Gastrocnemius medialis (tissue), 4 donors: ENCODE results near the gene SCARF1. TPM values are rescaled to one million over a fixed set of nuclear protein-coding genes. Genes with fewer than 3 reads are reported as not detected.

ENCODE experiments used
- ATAC-seq, 2 donors: fragments of 150-250 bp; one replicate each; pipeline ENCODE4 v1.9.1; 2016
- DNase-seq, 2 donors: peaks; one replicate each; pipeline ENCODE4 v3.0.0-alpha.2; 2019
- H3K27ac ChIP-seq, 4 donors: fragments of 200-600 bp; sonication (generic); 1 replicate in 1 of 4; 2 replicates in 3 of 4; pipeline ENCODE4 v1.5.1; 2016 to 2018; ENCODE audit warnings: mild to moderate bottlenecking in 2 of 4, moderate library complexity in 1 of 4
- H3K27me3 ChIP-seq, 3 donors: fragments of 200-600 bp; sonication (generic) in 2 of 3; 1 replicate in 1 of 3; 2 replicates in 2 of 3; pipeline versions ENCODE4 v1.5.1 to v1.6.0; 2016 to 2019; ENCODE audit warnings: mild to moderate bottlenecking in 1 of 3, moderate library complexity in 1 of 3
- H3K36me3 ChIP-seq, 2 donors: fragments of 200-600 bp; sonication (generic) in 1 of 2; one replicate each; pipeline ENCODE4 v1.5.1; 2017 to 2018
- H3K4me1 ChIP-seq, 2 donors: fragments of 200-600 bp; sonication (generic) in 1 of 2; one replicate each; pipeline ENCODE4 v1.5.1; 2016 to 2017; ENCODE audit warnings: mild to moderate bottlenecking in 2 of 2
- H3K4me3 ChIP-seq, 4 donors: fragments of 200-600 bp; sonication (generic) in 3 of 4; 1 replicate in 1 of 4; 2 replicates in 3 of 4; pipeline ENCODE4 v1.5.1; 2016 to 2019; ENCODE audit warnings: mild to moderate bottlenecking in 2 of 4
- H3K9me3 ChIP-seq, 3 donors: fragments of 200-600 bp; sonication (generic) in 2 of 3; 1 replicate in 1 of 3; 2 replicates in 2 of 3; pipeline ENCODE4 v1.5.1; 2016 to 2019
- CTCF ChIP-seq, 5 experiments: fragments of 450-650 bp in 3 of 5; fragments of 200-600 bp in 2 of 5; sonication (generic) in 2 of 5; IDR thresholded peaks in 4 of 5; conservative IDR thresholded peaks in 1 of 5; 1 replicate in 4 of 5; 2 replicates in 1 of 5; pipeline ENCODE4 v1.5.1; 2016 to 2019; ENCODE audit warnings: antibody characterized with exemption in 5 of 5, mild to moderate bottlenecking in 3 of 5, moderate library complexity in 3 of 5
- POLR2A ChIP-seq, 2 donors: fragments of 450-650 bp; IDR thresholded peaks; one replicate each; pipeline ENCODE4 v1.6.1; 2017; ENCODE audit warnings: antibody characterized with exemption in 2 of 2, mild to moderate bottlenecking in 2 of 2, moderate library complexity in 2 of 2
- in situ Hi-C, 4 donors: fragments of 200-750 bp; cut with MboI; loops; one replicate each; pipeline versions ENCODE4 v1.15.0 to v1.8.0; 2017; ENCODE audit warnings: low sequenced_read_pairs in 4 of 4
- intact Hi-C: fragments of 100-400 bp; cut with DNase I; formaldehyde crosslinking; loops from one replicate; pipeline ENCODE4 v1.15.1; 2023; ENCODE audit warnings: low total_unique reads
- total RNA-seq, 4 donors: library from RNA; depleted of rRNA; stranded (reverse); fragments of >200 nt; gene quantifications; one replicate each; pipeline versions ENCODE4 v1.1.0 to v1.2.3, GENCODE V29; 2016

Gene SCARF1
- total RNA-seq, 4 donors from 2014 or later, result 4.1 to 15.1 (median 5.7) TPM

DNA sequence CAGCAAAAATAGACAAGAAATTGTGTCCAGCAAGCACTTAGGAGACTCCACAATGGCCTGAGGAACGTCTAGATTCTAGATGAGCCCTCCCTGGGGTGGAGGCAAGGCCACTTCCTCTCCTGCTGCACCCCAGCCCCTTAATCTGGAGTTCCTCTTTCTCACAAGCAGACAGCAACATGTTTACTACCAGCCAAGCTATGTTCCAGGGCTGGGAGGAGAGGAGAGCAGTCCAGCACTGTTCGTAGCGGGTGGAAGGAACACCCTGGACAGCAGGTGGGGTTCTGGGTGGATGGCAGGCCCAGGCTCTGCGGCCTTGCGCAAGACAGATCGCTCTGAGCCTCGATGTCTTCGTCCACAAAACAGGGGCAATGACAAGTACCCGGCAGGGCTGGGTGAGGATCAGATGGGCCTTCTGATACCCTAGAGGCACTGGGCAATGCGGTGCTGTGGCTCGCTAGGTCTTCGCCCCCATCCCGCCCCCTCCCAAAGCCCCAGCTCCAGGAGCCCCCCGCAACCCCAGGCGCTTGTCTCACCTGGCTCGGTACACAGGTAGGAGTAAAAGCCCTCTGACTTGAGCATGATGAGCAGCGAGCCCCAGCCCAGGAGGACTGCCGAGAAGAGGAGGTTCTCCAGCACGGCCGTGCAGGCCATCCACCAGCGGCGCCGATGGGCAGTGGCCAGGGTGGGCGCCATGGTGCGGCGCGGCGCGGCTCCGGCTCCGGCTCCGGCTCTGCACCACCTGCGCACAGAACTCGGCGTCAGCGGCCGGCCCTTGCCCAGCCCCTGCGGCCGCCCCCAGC lies 18.1 kb downstream of the SCARF1 start:
- ATAC-seq, result peak; percentile 12 to 57
- Histone ChIP-seq H3K27me3 (no peaks in the 10 kb centered on the region), H3K36me3 (peaks cover 0 to 7% of the 10 kb centered on the region in 2 donors), H3K27ac (peak overlapping the region; percentile 91 to 99 (median 94)), H3K9me3 (no peaks in the 10 kb centered on the region), H3K4me1 (peaks cover 22 to 34% of the 10 kb centered on the region in 2 donors), H3K4me3 (peak overlapping the region; percentile 80 to 94 (median 86))
- in situ Hi-C loops, result loop anchor here in 2 of 4 donors (25.0 kb wide), 1 partner anchor 365 kb away; the partner anchor contains the start of gene BHLHA9 (in 2 of the 2)
- peak; percentile 73 to 81 for DNase-seq
- intact Hi-C loops, result loop anchor here (5.0 kb wide), 2 partner anchors 260 to 360 kb away; no protein-coding TSS in a partner anchor
- TF ChIP-seq CTCF (IDR thresholded peaks at IDR 0.05 in 4 of 5, conservative IDR thresholded peaks at IDR 0.05 in 1 of 5) (no peak), POLR2A (IDR thresholded peaks at IDR 0.05) (peak; percentile 36 to 37)

DNA sequence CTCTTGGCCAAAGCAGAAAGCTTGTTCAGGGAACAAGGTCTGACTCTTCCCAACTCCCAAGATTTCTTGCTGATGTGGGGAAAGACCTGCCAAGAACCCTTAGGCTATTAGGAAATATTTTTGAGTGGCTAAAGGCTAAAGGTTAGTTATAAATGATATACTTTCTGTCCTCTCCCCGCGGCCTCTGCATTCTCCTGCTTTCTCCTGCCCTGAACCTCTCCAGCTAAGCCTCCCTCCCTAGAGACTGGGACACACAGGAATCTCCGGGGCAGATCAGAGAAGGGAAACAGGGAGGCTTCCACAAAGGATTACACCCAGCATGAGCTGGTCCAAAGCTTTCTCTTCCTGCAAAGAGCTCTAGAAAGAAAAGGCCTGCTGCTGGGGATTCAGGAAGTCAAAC lies 19.2 kb downstream of the SCARF1 start:
- in situ Hi-C loops (loop anchor here in 2 of 4 donors (25.0 kb wide), 1 partner anchor 364 kb away; the partner anchor contains the start of gene BHLHA9 (in 2 of the 2)), intact Hi-C loops (loop anchor here (5.0 kb wide), 2 partner anchors 259 to 359 kb away; no protein-coding TSS in a partner anchor)
- H3K36me3 ChIP-seq, result peaks cover 0 to 7% of the 10 kb centered on the region in 2 donors
- H3K4me3 ChIP-seq, result peak overlapping the region in 2 of 4 donors; percentile 80 to 82
- DNase-seq, result no peak
- no peak for TF ChIP-seq CTCF (IDR thresholded peaks at IDR 0.05 in 4 of 5, conservative IDR thresholded peaks at IDR 0.05 in 1 of 5)
- no peak for TF ChIP-seq POLR2A (IDR thresholded peaks at IDR 0.05)
- peak overlapping the region; percentile 91 to 99 (median 94) for H3K27ac ChIP-seq
- peaks cover 22 to 38% of the 10 kb centered on the region in 2 donors for H3K4me1 ChIP-seq
- ATAC-seq, result peak in 1 of 2 donors; percentile 10
- no peaks in the 10 kb centered on the region for H3K27me3 ChIP-seq
- no peaks in the 10 kb centered on the region for H3K9me3 ChIP-seq

DNA sequence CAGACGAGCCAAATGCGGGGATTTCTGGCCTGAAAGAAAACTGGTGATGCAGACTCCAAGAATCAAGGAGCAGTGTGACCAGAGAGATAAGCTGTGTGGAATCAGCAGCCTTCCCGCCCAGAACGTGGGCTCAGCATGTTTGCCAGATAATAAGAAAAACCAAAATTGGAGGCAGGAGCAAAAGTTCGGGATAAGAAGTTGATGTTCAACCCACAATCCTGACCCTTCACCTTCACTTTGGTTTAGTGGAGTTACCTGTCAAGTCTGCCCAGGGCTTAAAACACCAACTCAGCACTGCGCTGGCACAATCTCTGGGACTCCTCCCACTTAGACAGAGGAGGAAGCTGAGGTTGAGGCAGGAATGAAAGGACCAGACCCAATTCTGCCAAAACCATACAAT lies 20.0 kb downstream of the SCARF1 start:
- in situ Hi-C loops (loop anchor here in 2 of 4 donors (25.0 kb wide), 1 partner anchor 363 kb away; the partner anchor contains the start of gene BHLHA9 (in 2 of the 2)), intact Hi-C loops (loop anchor here (5.0 kb wide), 2 partner anchors 258 to 358 kb away; no protein-coding TSS in a partner anchor)
- ATAC-seq (no peak), DNase-seq (no peak)
- no peaks in the 10 kb centered on the region for H3K27me3 ChIP-seq
- H3K4me1 ChIP-seq, result peaks cover 22 to 35% of the 10 kb centered on the region in 2 donors
- TF ChIP-seq POLR2A (IDR thresholded peaks at IDR 0.05) (no peak), CTCF (IDR thresholded peaks at IDR 0.05 in 4 of 5, conservative IDR thresholded peaks at IDR 0.05 in 1 of 5) (no peak)
- H3K36me3 ChIP-seq, result peaks cover 0 to 7% of the 10 kb centered on the region in 2 donors
- no peak overlapping the region for H3K4me3 ChIP-seq
- no peaks in the 10 kb centered on the region for H3K9me3 ChIP-seq
- H3K27ac ChIP-seq, result peak overlapping the region; percentile 91 to 99 (median 94)

DNA sequence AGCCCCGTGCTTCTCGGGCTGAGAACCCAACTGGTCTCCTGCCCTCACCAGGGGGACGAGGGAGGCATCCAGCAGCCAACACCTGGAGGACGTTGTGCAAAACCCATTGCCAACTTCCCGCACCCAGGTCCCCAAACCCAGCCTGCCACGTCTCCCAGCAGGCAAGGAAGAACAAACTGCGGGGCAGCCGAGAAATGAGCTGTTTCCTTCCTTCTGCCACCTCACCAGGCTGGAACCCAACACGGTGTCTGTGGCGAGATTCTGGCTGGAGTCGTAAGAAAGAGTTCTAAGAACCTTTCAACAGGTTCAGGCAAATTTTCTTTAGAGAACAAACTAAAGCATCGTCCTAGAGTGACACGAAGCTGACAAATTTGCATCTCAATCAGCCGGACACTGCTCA lies 20.5 kb downstream of the SCARF1 start:
- ATAC-seq, result no peak
- intact Hi-C loops (loop anchor here (5.0 kb wide), 2 partner anchors 258 to 358 kb away; no protein-coding TSS in a partner anchor), in situ Hi-C loops (loop anchor here in 2 of 4 donors (25.0 kb wide), 1 partner anchor 363 kb away; the partner anchor contains the start of gene BHLHA9 (in 2 of the 2))
- TF ChIP-seq CTCF (IDR thresholded peaks at IDR 0.05 in 4 of 5, conservative IDR thresholded peaks at IDR 0.05 in 1 of 5), result no peak
- peaks cover 0 to 7% of the 10 kb centered on the region in 2 donors for H3K36me3 ChIP-seq
- H3K9me3 ChIP-seq, result no peaks in the 10 kb centered on the region
- H3K4me3 ChIP-seq, result no peak overlapping the region
- DNase-seq, result no peak
- peak overlapping the region in 1 of 4 donors; percentile 99 for H3K27ac ChIP-seq
- H3K4me1 ChIP-seq, result peaks cover 22 to 34% of the 10 kb centered on the region in 2 donors
- H3K27me3 ChIP-seq, result no peaks in the 10 kb centered on the region
